Stimulated activated CD8-positive, alpha-beta memory T cell treated with anti-CD3 and anti-CD28 coated beads, Interleukin-7, amount 100 ng/mL, for 4 hours (primary cell): ENCODE results near the gene WDR70.

ENCODE experiments used
- DNase-seq, 2 donors: peaks; one replicate each; pipeline ENCODE4 v3.0.0-alpha.2; 2020; ENCODE audit warnings: low read depth in 2 of 2

The WDR70 gene

GRCh38 chr5:37801521-37801920 is 422.4 kb downstream of the WDR70 start:
- no peak for DNase-seq
